NCI-H1048 (cell line): ENCODE data around the gene CDKL5.
"Not testable (repeated sequence)": the region's sequence is repeated elsewhere in the genome, so short reads cannot be mapped to it uniquely, and the experiment has no call there.

Experiments
- DNase-seq: peaks from one replicate; lab custom pipeline; 2025; lab: John Stamatoyannopoulos, UW

Gene CDKL5

DNA sequence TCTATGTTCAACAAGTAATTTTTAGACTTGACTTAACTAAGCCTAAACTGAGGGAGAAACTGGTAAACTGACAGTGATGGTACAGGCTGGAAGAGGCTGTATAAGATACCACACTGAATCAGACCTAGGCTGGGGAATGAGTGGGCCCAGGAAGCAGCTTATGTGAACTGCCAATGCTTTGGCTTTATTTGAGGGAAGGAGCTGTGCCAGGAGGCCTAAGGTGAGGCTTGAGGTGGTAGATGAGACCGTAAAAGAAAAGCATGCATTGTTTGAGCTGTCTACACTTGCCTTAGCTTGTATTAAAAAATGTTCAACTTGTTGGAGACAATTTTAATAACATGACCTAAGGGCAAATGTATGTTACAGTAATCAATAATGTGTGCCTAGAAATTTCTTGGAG is 150.3 kb downstream of the CDKL5 start:
- DNase-seq = no peak

DNA sequence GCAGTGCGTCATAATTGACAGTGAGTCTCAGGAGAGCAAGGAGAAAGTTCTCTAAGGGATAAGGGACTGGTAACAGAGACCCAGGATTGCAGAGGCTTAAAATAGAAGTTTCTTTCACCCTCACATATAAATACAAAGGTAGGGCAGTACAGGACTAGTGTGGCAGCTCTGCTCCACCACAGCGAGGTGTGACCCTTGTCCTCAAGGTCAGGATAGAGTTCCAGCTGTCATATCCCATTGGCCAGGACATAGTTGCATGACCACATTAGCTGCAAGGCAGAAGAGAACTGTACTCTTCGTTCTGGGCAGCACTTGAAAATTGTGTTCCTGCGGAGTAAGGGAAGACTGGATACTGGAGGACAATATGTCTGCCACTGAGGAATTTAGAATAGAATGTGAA is 152.0 kb downstream of the CDKL5 start:
- DNase-seq = no peak

DNA sequence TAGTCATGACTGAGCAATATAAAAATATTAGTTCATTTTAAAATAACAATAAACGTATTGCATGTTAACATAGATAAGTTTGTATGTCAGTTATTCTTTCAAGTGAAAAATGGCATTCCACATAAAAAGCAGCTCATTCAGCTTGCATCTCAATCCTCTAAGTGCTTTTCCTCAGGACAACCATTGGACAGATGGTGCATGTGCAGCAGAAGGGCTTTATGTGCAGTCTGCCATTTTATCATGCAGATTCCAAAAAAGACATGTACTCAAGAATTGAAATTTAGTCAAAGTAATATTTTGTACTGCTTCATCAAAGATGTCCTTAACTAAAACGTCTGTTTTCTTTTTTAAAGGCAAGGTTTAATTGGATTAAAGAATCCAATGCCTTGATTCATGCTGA is 153.1 kb downstream of the CDKL5 start:
- no peak for DNase-seq

DNA sequence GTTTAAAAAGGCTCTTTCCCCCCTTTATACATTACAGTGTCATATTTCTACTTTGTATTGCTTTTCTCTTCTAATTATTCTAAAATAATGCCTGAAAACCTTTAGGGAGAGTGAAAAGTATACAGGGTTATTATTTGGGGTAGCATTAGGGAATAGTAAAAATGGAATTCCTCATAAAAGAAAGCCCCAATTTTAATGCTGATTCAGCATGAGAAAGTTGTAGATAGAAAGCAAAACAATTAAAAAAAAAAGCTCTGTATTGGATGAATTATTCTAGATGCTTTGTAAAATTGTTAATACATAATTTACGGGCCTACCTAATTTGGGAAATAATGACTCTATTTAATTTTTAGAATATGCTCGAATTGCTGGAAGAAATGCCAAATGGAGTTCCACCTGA is 154.1 kb downstream of the CDKL5 start:
- DNase-seq = no peak

DNA sequence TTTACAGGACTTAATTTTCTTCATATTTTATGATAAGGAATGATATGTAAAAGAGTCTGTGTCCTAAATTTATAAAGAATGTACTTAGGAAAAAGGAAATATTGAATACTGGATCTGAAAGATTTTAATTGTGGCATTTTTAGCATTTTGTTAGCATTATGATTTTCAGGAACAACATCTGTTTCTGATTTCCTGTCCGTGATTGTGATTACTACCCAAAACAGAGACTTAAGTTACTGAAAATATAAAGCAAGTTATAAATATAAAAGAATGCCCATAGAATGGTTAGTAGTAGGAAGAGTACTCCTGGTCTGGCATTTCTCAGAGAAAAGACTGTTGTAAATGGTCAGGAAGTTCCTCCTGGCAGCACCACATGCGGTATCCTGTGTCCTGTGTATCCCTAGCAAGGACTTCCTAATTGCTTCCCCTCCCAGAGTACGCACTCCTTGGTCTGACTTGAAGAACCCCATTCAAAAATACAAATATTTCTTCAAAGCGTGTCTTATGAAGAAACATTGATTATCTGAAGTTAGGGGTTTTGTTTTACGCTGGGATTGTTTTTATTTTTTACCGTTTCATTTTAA is 157.6 kb downstream of the CDKL5 start:
- DNase-seq = no peak

DNA sequence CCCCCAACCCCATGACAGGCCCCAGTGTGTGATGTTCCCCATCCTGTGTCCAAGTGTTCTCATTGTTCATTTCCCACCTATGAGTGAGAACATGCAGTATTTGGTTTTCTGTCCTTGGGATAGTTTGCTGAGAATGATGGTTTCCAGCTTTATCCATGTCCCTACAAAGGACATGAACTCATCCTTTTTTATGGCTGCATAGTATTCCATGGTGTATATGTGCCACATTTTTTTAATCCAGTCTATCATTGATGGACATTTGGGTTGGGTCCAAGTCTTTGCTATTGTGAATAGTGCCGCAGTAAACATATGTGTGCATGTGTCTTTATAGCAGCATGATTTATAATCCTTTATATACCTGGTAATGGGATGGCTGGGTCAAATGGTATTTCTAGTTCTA is 163.9 kb downstream of the CDKL5 start:
- DNase-seq = not testable (repeated sequence)

DNA sequence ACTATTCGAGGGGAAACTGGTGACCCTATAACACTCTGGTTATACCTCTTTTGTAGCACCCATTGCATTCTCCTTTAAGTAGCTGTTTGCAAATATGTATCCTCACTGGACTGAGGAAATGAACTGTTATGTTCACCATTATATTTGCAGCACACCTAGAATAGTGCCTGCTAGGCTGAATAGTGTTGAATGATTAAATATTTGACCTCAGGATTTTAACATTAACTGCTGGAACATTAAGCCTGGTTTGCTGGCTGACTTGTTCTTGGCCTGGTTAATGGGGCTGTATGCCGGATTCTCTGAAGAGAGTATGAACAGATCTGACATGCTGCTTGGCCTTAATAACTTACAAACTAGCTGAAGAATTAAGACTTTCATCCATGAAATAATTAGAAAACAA is 166.4 kb downstream of the CDKL5 start:
- no peak for DNase-seq

DNA sequence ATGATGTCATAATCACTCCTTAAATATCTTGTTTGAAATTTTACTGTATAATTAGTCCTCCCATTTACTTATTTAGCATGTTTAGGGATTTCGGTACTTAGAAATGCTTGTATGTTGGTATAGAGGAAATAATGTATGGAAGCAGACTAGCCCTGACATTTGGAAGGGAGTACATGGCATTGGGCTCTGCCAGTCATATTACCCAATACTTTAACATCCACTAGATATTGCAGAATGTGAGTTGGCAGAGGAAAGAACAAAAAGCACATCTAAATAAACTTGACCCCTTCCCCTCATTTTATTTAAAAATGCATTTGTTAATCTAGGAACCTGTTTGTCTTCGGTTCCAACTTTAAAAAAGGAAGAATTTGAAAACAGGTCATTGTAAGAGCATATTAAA is 168.7 kb downstream of the CDKL5 start:
- no peak for DNase-seq

DNA sequence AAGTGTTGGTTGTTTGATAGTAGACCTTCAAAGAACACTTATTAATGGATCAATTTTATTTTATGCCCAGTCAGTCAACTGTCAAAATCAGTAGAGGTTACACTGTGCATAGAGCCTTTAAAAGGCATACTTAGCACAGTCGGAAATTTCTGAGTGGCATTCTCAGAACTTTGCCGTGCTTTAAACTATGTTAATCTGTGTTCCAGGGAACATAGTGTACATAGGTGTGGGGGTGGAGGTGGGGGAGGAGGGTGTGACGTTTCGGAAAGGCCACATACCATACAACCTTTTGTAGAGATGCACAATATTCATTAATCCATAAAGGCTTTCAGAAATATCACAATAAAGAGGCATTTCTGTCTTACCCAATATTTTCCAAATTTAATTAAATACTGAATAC is 170.7 kb downstream of the CDKL5 start:
- DNase-seq = no peak

DNA sequence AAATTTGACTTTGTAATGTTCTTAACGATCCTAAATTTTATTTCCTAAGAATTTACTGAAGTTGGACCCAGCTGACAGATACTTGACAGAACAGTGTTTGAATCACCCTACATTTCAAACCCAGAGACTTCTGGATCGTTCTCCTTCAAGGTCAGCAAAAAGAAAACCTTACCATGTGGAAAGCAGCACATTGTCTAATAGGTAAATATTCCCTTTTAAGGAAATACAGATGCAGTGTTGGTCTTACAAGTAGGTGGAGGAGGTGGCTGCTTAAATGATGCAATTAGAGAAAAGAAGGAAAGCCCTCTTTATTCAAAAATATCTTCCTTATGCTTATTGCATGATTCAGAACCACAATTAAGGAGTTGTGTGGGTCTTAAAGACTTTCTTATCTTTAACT is 173.0 kb downstream of the CDKL5 start:
- DNase-seq = no peak

DNA sequence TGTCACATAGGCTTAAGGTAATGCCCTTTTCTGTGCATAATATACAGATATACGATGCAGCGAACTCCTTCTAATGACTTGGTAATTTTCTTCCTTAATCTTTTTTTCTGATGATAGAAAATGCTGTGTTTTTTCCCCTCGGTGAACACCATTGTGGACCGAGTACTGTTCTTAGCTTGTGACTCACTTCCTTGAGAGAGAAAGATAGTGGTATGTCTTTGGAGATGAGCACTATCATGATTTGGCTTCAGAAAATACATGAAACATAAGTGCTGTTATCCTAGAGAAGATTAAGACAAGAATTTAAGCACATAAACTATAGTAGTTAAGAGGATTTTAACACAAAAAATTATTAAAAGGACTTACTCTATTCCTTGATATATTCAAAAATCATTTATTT is 182.6 kb downstream of the CDKL5 start:
- DNase-seq = no peak

DNA sequence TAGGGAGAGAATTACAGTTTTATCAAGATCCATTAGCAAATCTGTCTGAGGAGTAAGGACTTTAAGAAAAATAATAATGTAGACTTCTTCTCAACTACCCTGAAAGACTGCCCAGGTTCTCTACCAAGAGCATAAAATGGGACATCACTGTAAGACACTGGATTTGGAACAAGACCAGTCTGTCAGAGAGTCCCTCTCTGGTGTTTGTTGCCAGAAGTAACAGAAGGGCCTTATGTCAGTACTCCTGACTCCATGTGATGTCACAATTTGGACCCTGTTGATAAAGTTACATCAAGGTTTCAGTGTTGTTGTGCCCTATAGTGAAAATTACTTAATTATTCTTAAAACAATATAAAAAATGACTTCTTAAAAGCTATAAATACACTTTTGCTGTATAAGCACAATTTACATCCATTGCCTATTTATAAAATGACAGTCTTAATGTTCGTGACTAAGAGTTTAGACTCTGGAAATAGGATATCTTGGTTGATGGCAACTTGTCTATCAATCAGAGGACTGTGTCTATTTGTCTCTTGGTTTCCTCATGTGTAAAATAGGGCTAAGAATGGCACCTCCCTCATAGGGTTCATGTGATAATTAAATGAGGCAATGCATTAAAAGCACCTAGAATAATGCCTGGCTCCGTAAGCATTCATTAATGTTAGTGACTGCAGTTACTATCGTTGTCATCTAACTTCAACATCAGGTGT is 188.7 kb downstream of the CDKL5 start:
- no peak for DNase-seq

DNA sequence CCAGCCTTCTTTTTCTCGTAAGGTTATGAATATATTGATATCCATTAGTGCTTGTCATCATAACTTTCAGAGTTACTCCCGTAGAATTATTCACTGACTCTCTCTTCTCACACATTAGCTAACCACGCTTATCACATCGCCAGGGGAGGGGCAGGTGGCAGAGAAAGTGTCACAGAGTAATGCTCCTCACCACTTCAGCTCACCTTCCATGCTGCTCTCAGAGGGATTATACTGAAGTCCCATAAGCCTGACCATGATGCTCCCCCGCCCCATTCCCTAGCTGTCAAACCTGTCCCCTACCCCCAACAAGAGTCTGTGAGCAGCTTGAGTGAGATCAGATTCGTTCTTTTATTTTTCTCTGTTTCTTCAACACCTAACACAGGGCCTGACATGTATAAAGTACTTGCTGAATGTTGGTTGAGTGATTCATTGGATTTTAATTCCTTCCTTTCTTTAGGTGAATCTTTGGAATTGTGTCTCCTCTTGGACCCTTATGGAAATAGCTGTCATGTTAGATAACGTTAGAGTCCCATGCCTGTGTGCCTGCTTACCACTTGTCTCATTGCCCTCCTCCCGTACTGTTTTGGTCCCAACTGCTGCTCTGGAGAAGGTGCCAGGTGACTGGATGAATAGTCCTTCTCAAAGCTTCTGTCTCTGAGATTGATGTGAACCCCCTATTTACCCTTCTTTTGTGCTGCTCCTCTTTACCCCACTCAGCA is 191.4 kb downstream of the CDKL5 start:
- DNase-seq = no peak

DNA sequence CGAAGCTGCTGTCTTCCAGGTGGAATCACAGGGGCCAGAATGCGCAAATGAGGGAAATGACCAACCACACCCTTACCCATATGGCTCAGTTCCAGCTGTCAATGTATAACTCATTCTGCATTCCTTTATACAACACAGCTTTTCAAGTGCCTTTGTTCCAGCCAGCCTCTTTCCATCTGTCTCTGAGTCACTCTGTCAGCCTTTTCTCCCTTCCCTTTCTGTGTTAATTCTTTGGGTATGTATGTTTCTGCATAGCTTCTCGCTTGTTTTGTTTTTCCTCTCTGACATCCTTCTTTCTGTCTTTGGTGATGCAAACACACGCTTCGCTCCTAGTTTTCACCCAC is 192.0 kb downstream of the CDKL5 start:
- no peak for DNase-seq

DNA sequence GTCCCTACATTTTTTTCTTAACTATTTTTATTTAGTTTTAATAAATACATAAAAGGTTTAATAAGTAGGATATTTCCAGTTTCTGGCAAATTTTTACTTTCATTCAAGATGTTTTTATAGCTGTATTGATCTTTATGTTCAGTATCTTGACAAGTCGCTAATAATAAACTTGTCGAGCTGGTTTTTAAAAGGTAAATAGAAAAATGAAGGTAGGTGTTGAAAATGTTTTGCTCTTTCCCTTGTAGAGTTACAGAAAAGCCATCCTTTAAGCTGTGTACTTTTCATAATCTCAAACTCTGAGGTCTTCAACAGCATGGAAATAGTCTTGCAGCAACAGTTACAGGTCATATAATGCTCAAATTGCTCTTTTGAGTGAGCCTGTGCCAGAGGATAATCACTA is 193.9 kb downstream of the CDKL5 start:
- no peak for DNase-seq

DNA sequence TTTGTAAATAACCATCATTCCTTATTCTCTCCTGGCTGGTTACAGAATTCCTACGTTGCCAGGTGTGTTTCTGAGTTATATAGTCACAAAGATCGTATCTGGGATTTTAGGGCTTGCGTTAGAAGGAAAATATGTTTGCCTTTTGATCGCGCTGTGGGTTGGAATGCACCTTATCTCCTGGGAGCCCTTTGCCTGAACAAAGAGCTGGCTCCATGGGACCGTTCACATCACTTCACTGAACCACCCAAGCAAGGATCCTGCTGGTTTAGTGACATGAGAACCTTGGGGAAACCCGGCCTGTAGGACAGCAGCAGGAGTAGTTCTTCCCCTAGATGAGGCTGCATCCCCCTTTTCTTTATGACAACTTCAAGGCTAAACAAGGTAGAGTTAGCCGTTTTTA is 194.9 kb downstream of the CDKL5 start:
- DNase-seq = no peak

DNA sequence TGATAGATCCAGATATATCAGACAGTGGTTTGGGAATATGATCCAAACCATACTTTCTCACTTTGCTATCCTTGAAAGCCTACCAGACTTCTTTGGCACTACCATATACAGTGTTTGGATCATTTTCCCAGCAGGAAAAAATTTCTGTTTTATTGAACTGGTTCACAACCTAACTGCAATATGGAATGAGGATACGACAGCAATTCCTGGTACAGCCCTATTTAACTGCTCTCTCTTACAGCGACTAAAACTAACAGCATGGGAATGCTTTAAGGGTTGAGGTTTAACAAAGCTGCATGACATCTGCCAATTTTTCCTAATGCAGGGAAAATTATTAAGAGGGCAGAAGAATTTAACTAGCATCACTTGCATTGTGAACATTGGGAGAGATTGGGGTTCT is 199.2 kb downstream of the CDKL5 start:
- DNase-seq = no peak

DNA sequence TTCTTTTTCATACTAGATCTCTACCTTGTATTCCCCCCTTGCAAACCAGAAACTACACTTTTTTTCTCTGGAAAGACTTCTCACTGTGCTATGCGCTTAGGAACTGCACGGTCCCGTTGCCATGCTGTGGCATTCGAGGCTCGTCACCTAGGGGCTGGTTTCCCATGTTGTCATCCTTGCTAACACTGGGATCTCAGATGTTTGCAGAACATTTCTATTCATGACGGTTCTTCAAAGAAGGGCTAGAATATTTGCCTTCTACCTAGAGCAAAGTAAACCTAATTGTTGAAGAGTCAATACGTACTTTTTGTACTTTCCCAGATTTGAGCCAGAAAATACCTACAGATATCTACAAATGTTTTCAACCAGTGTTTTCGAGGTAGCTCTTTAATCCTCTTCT is 205.5 kb downstream of the CDKL5 start:
- DNase-seq = no peak

DNA sequence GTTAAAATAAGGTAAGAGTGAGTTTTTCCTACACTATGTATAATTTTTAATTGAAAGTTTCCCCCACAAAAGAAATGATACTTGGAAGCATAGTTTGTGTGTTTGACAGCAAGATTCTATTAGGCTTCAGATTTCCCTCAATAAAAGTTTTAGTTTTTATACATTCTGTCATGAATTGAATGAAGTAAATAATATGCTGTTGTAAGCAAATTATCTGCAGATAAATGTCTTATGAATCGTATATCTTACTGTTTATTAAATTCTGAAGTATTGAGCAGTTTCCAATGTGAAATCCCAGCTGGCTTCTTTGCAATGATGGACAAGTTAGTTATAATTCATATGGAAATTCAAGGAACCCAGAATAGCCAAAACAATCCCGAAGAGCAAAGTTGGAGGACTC is 213.0 kb downstream of the CDKL5 start:
- no peak for DNase-seq

DNA sequence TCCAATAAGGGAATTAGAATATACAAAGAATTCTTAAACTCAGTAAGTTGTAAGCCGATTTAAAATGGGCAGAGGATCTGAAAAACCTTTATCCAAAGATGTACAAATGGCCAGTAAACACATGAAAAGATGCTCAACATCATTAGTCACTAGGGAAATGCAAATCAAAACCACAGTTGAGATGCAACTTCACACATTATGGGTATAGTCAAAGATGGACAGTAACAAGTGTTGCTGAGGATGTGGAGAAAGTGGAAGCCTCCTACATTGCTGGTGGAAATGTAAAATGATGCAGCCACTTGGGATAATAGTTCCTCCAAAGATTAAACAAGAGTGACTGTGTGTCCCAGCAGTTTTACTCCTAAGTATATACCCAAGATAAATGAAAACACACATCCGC is 213.9 kb downstream of the CDKL5 start:
- no peak for DNase-seq

DNA sequence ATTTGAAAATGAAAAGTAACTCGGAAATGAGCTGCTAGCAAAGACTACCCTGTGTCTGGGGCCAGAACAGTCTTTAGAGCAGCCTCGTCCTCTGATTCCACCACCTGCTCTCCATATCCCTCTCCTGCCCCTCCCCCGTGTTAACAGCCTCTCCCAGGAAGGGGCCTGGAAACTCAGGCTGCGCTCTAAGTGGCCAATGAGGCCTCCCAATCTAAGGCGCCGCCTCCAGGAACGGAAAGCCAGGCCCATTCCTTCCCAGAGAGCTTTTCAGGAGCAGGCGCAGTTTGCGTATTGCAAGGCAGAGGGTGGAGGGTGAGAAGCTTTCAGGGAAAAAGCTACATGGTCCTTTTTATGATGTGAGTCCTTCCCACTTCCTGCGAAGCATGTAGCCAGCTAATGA is 215.3 kb downstream of the CDKL5 start:
- no peak for DNase-seq

DNA sequence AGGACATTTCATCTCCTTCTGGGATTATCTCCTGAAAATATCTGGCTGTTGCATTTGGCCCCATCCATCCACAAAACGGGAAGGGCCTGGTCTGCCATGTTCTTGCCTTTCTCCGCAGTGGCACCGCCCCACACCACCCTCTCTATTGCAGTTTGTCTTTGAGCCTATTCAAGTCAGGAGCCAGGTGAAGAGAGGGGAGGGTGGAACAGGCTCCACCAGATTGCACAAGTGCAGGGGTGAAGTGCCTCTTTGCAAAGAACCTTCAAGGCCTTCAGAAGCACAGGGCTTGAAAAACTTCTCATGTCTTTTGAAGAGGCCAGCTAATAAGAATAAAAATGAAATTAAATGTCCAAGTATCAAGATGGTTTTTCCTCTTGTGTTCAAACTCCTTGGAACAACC is 217.8 kb downstream of the CDKL5 start:
- DNase-seq = no peak

DNA sequence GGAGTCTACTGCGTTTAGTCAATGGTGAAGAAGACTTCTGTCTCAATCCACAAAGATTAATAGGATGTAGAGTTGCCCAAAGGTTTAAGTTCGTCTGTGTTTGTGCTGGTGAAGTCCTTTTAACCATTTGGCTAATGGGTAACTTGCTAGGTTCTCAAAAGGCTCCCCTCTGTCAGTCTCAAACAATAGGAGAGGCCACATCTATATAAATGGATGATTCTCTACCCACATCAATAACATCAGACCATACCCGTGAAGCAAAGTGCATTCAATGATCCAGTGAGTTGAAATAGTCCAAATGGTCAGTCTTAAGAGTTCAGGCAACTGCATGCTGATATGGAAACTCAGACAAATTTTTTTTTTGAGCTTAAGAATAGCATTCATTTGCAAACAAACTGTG is 218.4 kb downstream of the CDKL5 start:
- no peak for DNase-seq

DNA sequence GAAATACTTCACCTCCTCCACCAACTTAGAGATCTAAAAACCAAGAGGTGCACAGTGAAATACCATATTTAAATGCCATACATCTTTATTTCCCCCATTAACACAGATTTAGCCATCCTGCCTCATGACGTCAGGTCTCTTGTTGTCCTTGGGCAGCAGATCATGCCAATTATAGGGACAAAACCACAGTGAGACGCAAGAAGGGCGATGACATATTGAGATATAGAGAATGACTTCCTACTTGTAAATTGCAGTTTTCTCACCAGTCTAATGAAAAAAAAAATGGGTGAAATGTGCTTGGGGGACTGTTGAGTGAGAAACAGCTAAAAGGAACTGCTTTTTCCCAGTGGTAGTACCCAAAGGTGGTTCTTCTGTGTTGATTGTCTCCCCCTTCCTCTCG is 222.2 kb downstream of the CDKL5 start:
- DNase-seq = no peak
